SK-N-SH (cell line): ENCODE data around the gene FGG. TPM values are rescaled to one million over a fixed set of nuclear protein-coding genes. Genes with fewer than 3 reads are reported as not detected.

ENCODE experiments used
- CTCF ChIA-PET: fragments of 300-600, 350-600 bp; formaldehyde crosslinking; extraction: SDS; loops from one replicate; lab custom pipeline; 2021; lab: Yijun Ruan, JAX
- POLR2A ChIA-PET: fragments of 350-600 bp; sonication (Branson Sonifier 250); formaldehyde crosslinking; extraction: SDS; loops from one replicate; lab custom pipeline; 2020; ENCODE audit warnings: antibody characterized with exemption, inconsistent platforms; lab: Yijun Ruan, JAX
- DNase-seq: peaks from one replicate; pipeline ENCODE4 v3.0.0; 2012
- H2AFZ ChIP-seq: fragments of 200-600 bp; sonication (generic); 2 replicates; pipeline ENCODE4 v1.8.1; 2016; ENCODE audit warnings: antibody characterized with exemption, mild to moderate bottlenecking, low read depth
- H3F3A ChIP-seq: fragments of 200-600 bp; sonication (generic); replicated peaks from 2 replicates; pipeline ENCODE3; 2016; ENCODE audit warnings: antibody characterized with exemption, mild to moderate bottlenecking; ENCODE audit not compliant: insufficient read depth
- H3K27ac ChIP-seq, 2 experiments: fragments of 200-500 bp in 1 of 2; fragments of 200-600 bp in 1 of 2; sonication (Bioruptor generic) in 1 of 2; sonication (generic), shearing (Covaris generic) in 1 of 2; 2 replicates each; pipeline versions ENCODE4 v1.5.1 to v1.6.1; 2014 to 2016; ENCODE audit warnings: low read depth in 2 of 2, inconsistent platforms in 1 of 2, low read length in 1 of 2, mild to moderate bottlenecking in 1 of 2, mixed read lengths in 1 of 2
- H3K27me3 ChIP-seq: fragments of 200-600 bp; sonication (generic), shearing (Covaris generic); 2 replicates; pipeline ENCODE4 v1.6.1; 2016; ENCODE audit warnings: mixed run types; ENCODE audit not compliant: insufficient read depth
- H3K36me3 ChIP-seq, 2 experiments: fragments of 200-500 bp in 1 of 2; fragments of 200-600 bp in 1 of 2; sonication (Bioruptor generic) in 1 of 2; sonication (generic) in 1 of 2; replicated peaks in 1 of 2; 2 replicates each; pipeline versions ENCODE3 to v1.5.1; 2014 to 2016; ENCODE audit warnings: low read length in 1 of 2, mild to moderate bottlenecking in 1 of 2; ENCODE audit not compliant: insufficient read depth in 2 of 2, control insufficient read depth in 1 of 2
- H3K4me1 ChIP-seq, 2 experiments: fragments of 200-500 bp in 1 of 2; fragments of 200-600 bp in 1 of 2; sonication (Bioruptor generic) in 1 of 2; sonication (generic), shearing (Covaris generic) in 1 of 2; 2 replicates each; pipeline versions ENCODE4 v1.5.1 to v1.6.1; 2014 to 2016; ENCODE audit warnings: low read depth in 1 of 2, low read length in 1 of 2, mixed run types in 1 of 2; ENCODE audit not compliant: insufficient read depth in 2 of 2, control insufficient read depth in 1 of 2
- H3K4me2 ChIP-seq: fragments of 200-600 bp; sonication (generic), shearing (Covaris generic); 2 replicates; pipeline ENCODE4 v1.6.1; 2017; ENCODE audit warnings: mixed run types
- H3K4me3 ChIP-seq, 2 experiments: fragments of 200-500 bp in 1 of 2; fragments of 200-600 bp in 1 of 2; sonication (Bioruptor generic) in 1 of 2; sonication (generic), shearing (Covaris generic) in 1 of 2; 2 replicates each; pipeline versions ENCODE4 v1.5.1 to v1.8.1; 2014 to 2016; ENCODE audit warnings: low read depth in 2 of 2, inconsistent platforms in 1 of 2, low read length in 1 of 2, mild to moderate bottlenecking in 1 of 2, mixed read lengths in 1 of 2, moderate library complexity in 1 of 2
- H3K79me2 ChIP-seq: fragments of 200-600 bp; sonication (generic); 2 replicates; pipeline ENCODE4 v1.8.1; 2017; ENCODE audit warnings: mild to moderate bottlenecking; ENCODE audit not compliant: insufficient read depth
- H3K9ac ChIP-seq: fragments of 200-600 bp; sonication (generic); 2 replicates; pipeline ENCODE4 v1.6.1; 2017; ENCODE audit warnings: mixed run types
- H3K9me2 ChIP-seq: fragments of 200-600 bp; sonication (generic); 2 replicates; pipeline ENCODE4 v1.6.1; 2017; ENCODE audit warnings: mixed run types
- H3K9me3 ChIP-seq: fragments of 200-600 bp; sonication (generic); 2 replicates; pipeline ENCODE4 v1.6.1; 2017; ENCODE audit warnings: mixed run types, mild to moderate bottlenecking, moderate library complexity
- H4K20me1 ChIP-seq: fragments of 200-600 bp; sonication (generic); 2 replicates; pipeline ENCODE4 v1.6.1; 2017; ENCODE audit warnings: mild to moderate bottlenecking, mixed run types; ENCODE audit not compliant: insufficient read depth
- EZH2phosphoT487 ChIP-seq: fragments of 200-600 bp; sonication (generic); IDR thresholded peaks from 2 replicates; pipeline ENCODE4 v1.6.1; 2017; ENCODE audit warnings: low read depth, mixed run types, mild to moderate bottlenecking, antibody characterized with exemption, moderate library complexity, borderline replicate concordance
- FOXM1 ChIP-seq: IDR thresholded peaks from 2 replicates; pipeline ENCODE4 v1.4.0; 2012; ENCODE audit warnings: low read depth, mild to moderate bottlenecking
- GABPA ChIP-seq: IDR thresholded peaks from 2 replicates; pipeline ENCODE4 v1.4.0; 2012; ENCODE audit warnings: low read depth, mild to moderate bottlenecking
- GATA2 ChIP-seq: sonication (generic); formaldehyde crosslinking; IDR thresholded peaks from 2 replicates; pipeline ENCODE4 v1.5.0; 2020; ENCODE audit warnings: mild to moderate bottlenecking, missing genetic modification reagents
- JUND ChIP-seq: IDR thresholded peaks from 2 replicates; pipeline ENCODE4 v1.4.0; 2012
- MXI1 ChIP-seq: IDR thresholded peaks from 2 replicates; pipeline ENCODE4 v1.6.1; 2012; ENCODE audit warnings: mild to moderate bottlenecking, low read depth, low read length, improper control_type of control experiment
- NRF1 ChIP-seq: IDR thresholded peaks from 2 replicates; pipeline ENCODE4 v1.6.1; 2012; ENCODE audit warnings: low read depth, mild to moderate bottlenecking, low read length
- POLR2AphosphoS5 ChIP-seq: IDR thresholded peaks from 2 replicates; pipeline ENCODE4 v1.6.1; 2012; ENCODE audit warnings: low read depth, low read length
- RFX5 ChIP-seq: IDR thresholded peaks from 2 replicates; pipeline ENCODE4 v1.6.1; 2012; ENCODE audit warnings: mild to moderate bottlenecking, improper control_type of control experiment, low read length
- TAF1 ChIP-seq: IDR thresholded peaks from 2 replicates; pipeline ENCODE4 v1.6.1; 2012; ENCODE audit warnings: low read depth, mild to moderate bottlenecking, low read length, moderate library complexity, borderline replicate concordance
- WGBS: methylation state at CpG from one replicate; pipeline ENCODE4 v1.1.6; 2017; ENCODE audit warnings: low lambda C conversion rate; 5-methylcytosine and 5-hydroxymethylcytosine counted together
- polyA plus RNA-seq, 3 experiments: library from polyadenylated mRNA; depleted of rRNA; stranded (reverse); fragments of >200 nt; gene quantifications; 2 replicates each; pipeline ENCODE4 v1.2.3, GENCODE V29; 2012
- TF ChIP-seq, protein P1 (sequence below): fragments of 150-350 bp; IDR thresholded peaks from 2 replicates; pipeline ENCODE4 v1.6.1; 2017; ENCODE audit warnings: antibody characterized with exemption, low read length, low read depth, borderline replicate concordance
- TF ChIP-seq, protein P2 (sequence below): IDR thresholded peaks from 2 replicates; pipeline ENCODE4 v1.6.1; 2012; ENCODE audit warnings: mild to moderate bottlenecking, low read depth, low read length, moderate library complexity
- TF ChIP-seq, protein P3 (sequence below): IDR thresholded peaks from 2 replicates; pipeline ENCODE4 v1.4.0; 2012; ENCODE audit warnings: low read depth
- TF ChIP-seq, protein P4 (sequence below): fragments of 200-600 bp; sonication (generic); IDR thresholded peaks from 2 replicates; pipeline ENCODE4 v1.6.1; 2017; ENCODE audit warnings: antibody characterized with exemption, mild to moderate bottlenecking, moderate library complexity

Gene FGG
- polyA plus RNA-seq, 1 of the 3 experiments (the other 2 are of a cell fraction) = not detected

DNA sequence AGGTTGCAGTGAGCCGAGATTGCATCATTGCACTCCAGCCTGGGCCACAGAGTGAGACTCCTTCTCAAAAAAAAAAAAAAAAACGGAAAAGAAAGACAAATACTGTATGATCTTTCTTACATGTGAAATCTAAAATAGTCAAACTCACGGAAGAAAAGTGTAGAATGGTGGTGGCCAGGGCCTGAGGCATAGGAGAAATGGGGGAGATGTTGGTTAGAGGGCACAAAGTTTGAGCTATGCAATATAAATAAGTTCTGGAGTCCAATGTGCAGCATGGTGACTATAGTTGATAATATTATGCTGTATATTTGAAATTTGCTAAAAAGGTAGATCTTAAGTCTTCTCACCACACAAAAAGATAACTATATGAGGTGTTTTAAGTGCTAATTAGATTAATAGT is 20.6 kb downstream of the FGG start:
- WGBS = 19% methylated on average over 3 of the region's 3 CpGs
- peaks cover 17% of the 10 kb centered on the region for H3K27me3 ChIP-seq
- CTCF ChIA-PET = no interaction called here
- no peaks in the 10 kb centered on the region for H3K4me1 ChIP-seq
- no peaks in the 10 kb centered on the region for H4K20me1 ChIP-seq
- no peak overlapping the region for H3K27ac ChIP-seq
- no peaks in the 10 kb centered on the region for H3K79me2 ChIP-seq
- POLR2A ChIA-PET = no interaction called here
- no peaks in the 10 kb centered on the region for H3F3A ChIP-seq
- H3K36me3 ChIP-seq = no peaks in the 10 kb centered on the region
- no peak overlapping the region for H3K4me3 ChIP-seq
- no peak for DNase-seq
- H2AFZ ChIP-seq = no peak overlapping the region
- H3K4me2 ChIP-seq = no peak overlapping the region
- no peak for TF ChIP-seq MXI1
- no peak for TF ChIP-seq EZH2phosphoT487
- TF ChIP-seq, protein P1, sequence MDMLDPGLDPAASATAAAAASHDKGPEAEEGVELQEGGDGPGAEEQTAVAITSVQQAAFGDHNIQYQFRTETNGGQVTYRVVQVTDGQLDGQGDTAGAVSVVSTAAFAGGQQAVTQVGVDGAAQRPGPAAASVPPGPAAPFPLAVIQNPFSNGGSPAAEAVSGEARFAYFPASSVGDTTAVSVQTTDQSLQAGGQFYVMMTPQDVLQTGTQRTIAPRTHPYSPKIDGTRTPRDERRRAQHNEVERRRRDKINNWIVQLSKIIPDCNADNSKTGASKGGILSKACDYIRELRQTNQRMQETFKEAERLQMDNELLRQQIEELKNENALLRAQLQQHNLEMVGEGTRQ = no peak
- no peak for TF ChIP-seq POLR2AphosphoS5
- no peak for TF ChIP-seq RFX5
- TF ChIP-seq GATA2 (CRISPR knock-in tag) = no peak
- TF ChIP-seq TAF1 = no peak
- no peak for TF ChIP-seq GABPA
- TF ChIP-seq, protein P2, sequence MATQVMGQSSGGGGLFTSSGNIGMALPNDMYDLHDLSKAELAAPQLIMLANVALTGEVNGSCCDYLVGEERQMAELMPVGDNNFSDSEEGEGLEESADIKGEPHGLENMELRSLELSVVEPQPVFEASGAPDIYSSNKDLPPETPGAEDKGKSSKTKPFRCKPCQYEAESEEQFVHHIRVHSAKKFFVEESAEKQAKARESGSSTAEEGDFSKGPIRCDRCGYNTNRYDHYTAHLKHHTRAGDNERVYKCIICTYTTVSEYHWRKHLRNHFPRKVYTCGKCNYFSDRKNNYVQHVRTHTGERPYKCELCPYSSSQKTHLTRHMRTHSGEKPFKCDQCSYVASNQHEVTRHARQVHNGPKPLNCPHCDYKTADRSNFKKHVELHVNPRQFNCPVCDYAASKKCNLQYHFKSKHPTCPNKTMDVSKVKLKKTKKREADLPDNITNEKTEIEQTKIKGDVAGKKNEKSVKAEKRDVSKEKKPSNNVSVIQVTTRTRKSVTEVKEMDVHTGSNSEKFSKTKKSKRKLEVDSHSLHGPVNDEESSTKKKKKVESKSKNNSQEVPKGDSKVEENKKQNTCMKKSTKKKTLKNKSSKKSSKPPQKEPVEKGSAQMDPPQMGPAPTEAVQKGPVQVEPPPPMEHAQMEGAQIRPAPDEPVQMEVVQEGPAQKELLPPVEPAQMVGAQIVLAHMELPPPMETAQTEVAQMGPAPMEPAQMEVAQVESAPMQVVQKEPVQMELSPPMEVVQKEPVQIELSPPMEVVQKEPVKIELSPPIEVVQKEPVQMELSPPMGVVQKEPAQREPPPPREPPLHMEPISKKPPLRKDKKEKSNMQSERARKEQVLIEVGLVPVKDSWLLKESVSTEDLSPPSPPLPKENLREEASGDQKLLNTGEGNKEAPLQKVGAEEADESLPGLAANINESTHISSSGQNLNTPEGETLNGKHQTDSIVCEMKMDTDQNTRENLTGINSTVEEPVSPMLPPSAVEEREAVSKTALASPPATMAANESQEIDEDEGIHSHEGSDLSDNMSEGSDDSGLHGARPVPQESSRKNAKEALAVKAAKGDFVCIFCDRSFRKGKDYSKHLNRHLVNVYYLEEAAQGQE = no peak
- no peak for TF ChIP-seq NRF1
- TF ChIP-seq, all 33 proteins: peak for 0
- Histone ChIP-seq H3K9ac (no peak overlapping the region), H3K9me3 (no peaks in the 10 kb centered on the region), H3K9me2 (no peaks in the 10 kb centered on the region)

DNA sequence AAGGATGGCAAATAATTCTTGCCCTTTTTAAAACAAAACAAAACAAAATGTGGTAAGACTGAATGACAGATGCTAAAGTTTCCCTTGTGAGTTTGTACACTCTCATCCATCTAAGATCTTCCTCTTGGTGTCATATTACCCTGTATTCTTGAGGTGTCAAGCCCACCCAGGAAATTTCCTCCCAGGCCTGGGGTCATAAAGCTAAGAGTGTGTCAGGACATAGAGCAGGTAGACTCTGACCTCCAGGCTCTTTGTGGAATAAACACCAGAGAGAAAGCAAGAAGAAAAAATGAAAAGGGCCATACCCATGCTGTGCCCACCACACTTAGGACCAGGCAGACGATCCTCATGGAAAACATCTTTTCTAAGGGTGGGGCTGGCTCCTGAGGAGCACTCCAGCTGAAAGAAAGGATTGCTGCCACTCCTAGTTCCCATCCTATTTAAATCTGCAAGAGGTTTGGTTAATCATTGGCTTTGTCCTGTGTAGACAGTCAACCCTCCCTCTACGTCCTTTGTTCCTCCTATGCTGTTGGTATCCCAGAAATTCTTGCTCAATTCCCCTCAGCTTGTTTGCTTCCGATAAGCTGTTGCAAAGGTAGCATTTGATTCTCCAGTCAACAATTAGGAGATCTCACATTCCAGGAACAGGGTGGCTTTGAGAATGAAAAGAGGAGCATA is 22.0 kb downstream of the FGG start, which contains the start of gene FGA:
FGA (minus strand) TSS at position 414 of the 678 bp plus-strand sequence; CDS start at position 359, 55 bp downstream.
- WGBS = 6% methylated on average over 3 of the region's 3 CpGs
- Histone ChIP-seq H3K4me3 (no peak within 1 kb of the TSS), H3K9me2 (no peaks in the 10 kb centered on the region), H3K4me2 (no peak within 1 kb of the TSS), H3K4me1 (no peaks in the 10 kb centered on the region), H3F3A (no peaks in the 10 kb centered on the region), H3K9ac (no peak within 1 kb of the TSS), H3K27me3 (peaks cover 17% of the 10 kb centered on the region), H3K27ac (no peak within 1 kb of the TSS), H2AFZ (no peak within 1 kb of the TSS), H3K9me3 (no peaks in the 10 kb centered on the region), H3K36me3 (no peaks in the 10 kb centered on the region), H3K79me2 (no peaks in the 10 kb centered on the region), H4K20me1 (no peaks in the 10 kb centered on the region)
- CTCF ChIA-PET = no interaction called here
- POLR2A ChIA-PET = no interaction called here
- no peak for DNase-seq
- TF ChIP-seq JUND (no peak), GATA2 (CRISPR knock-in tag) (no peak), FOXM1 (no peak)
- TF ChIP-seq, protein P3, sequence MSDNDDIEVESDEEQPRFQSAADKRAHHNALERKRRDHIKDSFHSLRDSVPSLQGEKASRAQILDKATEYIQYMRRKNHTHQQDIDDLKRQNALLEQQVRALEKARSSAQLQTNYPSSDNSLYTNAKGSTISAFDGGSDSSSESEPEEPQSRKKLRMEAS = no peak
- TF ChIP-seq, protein P2 = no peak
- TF ChIP-seq, protein P1 = no peak
- TF ChIP-seq, protein P4, sequence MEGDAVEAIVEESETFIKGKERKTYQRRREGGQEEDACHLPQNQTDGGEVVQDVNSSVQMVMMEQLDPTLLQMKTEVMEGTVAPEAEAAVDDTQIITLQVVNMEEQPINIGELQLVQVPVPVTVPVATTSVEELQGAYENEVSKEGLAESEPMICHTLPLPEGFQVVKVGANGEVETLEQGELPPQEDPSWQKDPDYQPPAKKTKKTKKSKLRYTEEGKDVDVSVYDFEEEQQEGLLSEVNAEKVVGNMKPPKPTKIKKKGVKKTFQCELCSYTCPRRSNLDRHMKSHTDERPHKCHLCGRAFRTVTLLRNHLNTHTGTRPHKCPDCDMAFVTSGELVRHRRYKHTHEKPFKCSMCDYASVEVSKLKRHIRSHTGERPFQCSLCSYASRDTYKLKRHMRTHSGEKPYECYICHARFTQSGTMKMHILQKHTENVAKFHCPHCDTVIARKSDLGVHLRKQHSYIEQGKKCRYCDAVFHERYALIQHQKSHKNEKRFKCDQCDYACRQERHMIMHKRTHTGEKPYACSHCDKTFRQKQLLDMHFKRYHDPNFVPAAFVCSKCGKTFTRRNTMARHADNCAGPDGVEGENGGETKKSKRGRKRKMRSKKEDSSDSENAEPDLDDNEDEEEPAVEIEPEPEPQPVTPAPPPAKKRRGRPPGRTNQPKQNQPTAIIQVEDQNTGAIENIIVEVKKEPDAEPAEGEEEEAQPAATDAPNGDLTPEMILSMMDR = no peak
